KMS-11 (cell line): ENCODE results near the gene ATG14.
"Not testable (repeated sequence)": the region's sequence is repeated elsewhere in the genome, so short reads cannot be mapped to it uniquely, and the experiment has no call there.

Source experiments
- H2AFZ ChIP-seq: fragments of 200-600 bp; sonication (generic); 2 replicates; pipeline ENCODE4 v1.6.1; 2016; ENCODE audit warnings: antibody characterized with exemption, mixed run types, low read depth
- H3K27ac ChIP-seq: fragments of 200-600 bp; sonication (generic); 2 replicates; pipeline ENCODE4 v1.6.1; 2016; ENCODE audit warnings: mild to moderate bottlenecking, mixed run types
- H3K27me3 ChIP-seq: fragments of 200-600 bp; sonication (generic); 2 replicates; pipeline ENCODE4 v1.6.1; 2017; ENCODE audit warnings: mild to moderate bottlenecking, low read depth, mixed run types, moderate library complexity; ENCODE audit not compliant: insufficient read depth
- H3K36me3 ChIP-seq: fragments of 200-600 bp; sonication (generic); 2 replicates; pipeline ENCODE4 v1.6.1; 2017; ENCODE audit warnings: mild to moderate bottlenecking, mixed run types; ENCODE audit not compliant: insufficient read depth
- H3K4me1 ChIP-seq: fragments of 200-600 bp; sonication (generic); 2 replicates; pipeline ENCODE4 v1.6.1; 2016; ENCODE audit warnings: mild to moderate bottlenecking, low read depth, mixed run types; ENCODE audit not compliant: poor library complexity, severe bottlenecking
- H3K4me2 ChIP-seq: fragments of 200-600 bp; sonication (generic); 2 replicates; pipeline ENCODE4 v1.7.0; 2016; ENCODE audit warnings: mild to moderate bottlenecking, mixed run types
- H3K4me3 ChIP-seq: fragments of 200-600 bp; sonication (generic); IDR thresholded peaks from 2 replicates; pipeline ENCODE4 v1.6.1; 2017; ENCODE audit warnings: low read depth, low read length, mixed read lengths; ENCODE audit not compliant: insufficient read depth
- H3K79me2 ChIP-seq: fragments of 200-600 bp; sonication (generic); 2 replicates; pipeline ENCODE4 v1.6.1; 2016; ENCODE audit warnings: low read depth, mixed run types; ENCODE audit not compliant: insufficient read depth
- H3K9ac ChIP-seq: fragments of 200-600 bp; sonication (generic); 2 replicates; pipeline ENCODE4 v1.6.1; 2016; ENCODE audit warnings: mild to moderate bottlenecking, mixed run types
- H4K20me1 ChIP-seq: fragments of 200-600 bp; sonication (generic); 2 replicates; pipeline ENCODE4 v1.6.1; 2016; ENCODE audit warnings: mild to moderate bottlenecking, mixed run types; ENCODE audit not compliant: insufficient read depth
- CTCF ChIP-seq: fragments of 200-600 bp; sonication (generic); conservative IDR thresholded peaks from 2 replicates; pipeline ENCODE4 v1.6.1; 2017; ENCODE audit warnings: low read depth, mild to moderate bottlenecking, antibody characterized with exemption, low read length, moderate library complexity, mixed read lengths

Gene ATG14

GRCh38 chr14:55348766-55349453 lies 62.7 kb downstream of the ATG14 start:
- Histone ChIP-seq H4K20me1 (no peaks in the 10 kb centered on the region), H2AFZ (no peak overlapping the region), H3K4me2 (no peak overlapping the region), H3K27me3 (no peaks in the 10 kb centered on the region), H3K79me2 (no peaks in the 10 kb centered on the region), H3K27ac (no peak overlapping the region), H3K4me1 (no peaks in the 10 kb centered on the region), H3K4me3 (no peak overlapping the region), H3K9ac (no peak overlapping the region), H3K36me3 (no peaks in the 10 kb centered on the region)
- TF ChIP-seq CTCF: no peak

- Histone ChIP-seq H3K27ac (no peak overlapping the region), H4K20me1 (no peaks in the 10 kb centered on the region), H3K27me3 (no peaks in the 10 kb centered on the region), H2AFZ (no peak overlapping the region), H3K4me2 (no peak overlapping the region), H3K4me1 (no peaks in the 10 kb centered on the region), H3K9ac (no peak overlapping the region), H3K36me3 (no peaks in the 10 kb centered on the region), H3K4me3 (no peak overlapping the region), H3K79me2 (no peaks in the 10 kb centered on the region)
- no peak for TF ChIP-seq CTCF
Measured at GRCh38 chr14:55347748-55348147, 63.9 kb downstream of the ATG14 start.

DNA sequence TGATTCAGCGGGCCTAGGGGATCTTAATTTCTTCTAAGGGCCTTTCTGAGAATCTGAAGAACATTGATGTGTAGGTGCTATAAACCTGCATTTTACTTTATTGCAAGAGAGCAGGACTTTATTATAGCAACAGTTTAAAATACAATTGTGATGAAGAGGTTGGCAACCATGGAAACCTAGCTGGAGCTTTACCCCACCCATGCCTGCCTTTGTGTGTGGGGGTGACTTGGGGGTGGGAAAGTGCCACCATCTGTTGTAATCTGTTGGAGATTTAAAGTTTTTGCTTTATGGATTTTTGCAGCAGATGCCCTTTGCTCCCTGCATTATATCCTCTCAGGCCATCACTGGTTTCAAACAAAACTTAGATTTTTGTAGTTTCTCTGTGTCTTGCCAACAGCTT lies 64.6 kb downstream of the ATG14 start:
- H2AFZ ChIP-seq: no peak overlapping the region
- H3K27me3 ChIP-seq: no peaks in the 10 kb centered on the region
- no peaks in the 10 kb centered on the region for H3K79me2 ChIP-seq
- TF ChIP-seq CTCF: no peak
- H3K36me3 ChIP-seq: no peaks in the 10 kb centered on the region
- no peak overlapping the region for H3K4me3 ChIP-seq
- no peaks in the 10 kb centered on the region for H3K4me1 ChIP-seq
- H3K9ac ChIP-seq: no peak overlapping the region
- no peaks in the 10 kb centered on the region for H4K20me1 ChIP-seq
- no peak overlapping the region for H3K4me2 ChIP-seq
- no peak overlapping the region for H3K27ac ChIP-seq

GRCh38 chr14:55344582-55345163 lies 67.0 kb downstream of the ATG14 start:
- not testable (repeated sequence) for H3K79me2 ChIP-seq, H3K27me3 ChIP-seq, H3K4me3 ChIP-seq, H3K4me1 ChIP-seq, H4K20me1 ChIP-seq, H3K27ac ChIP-seq, H3K4me2 ChIP-seq, H2AFZ ChIP-seq, H3K9ac ChIP-seq, H3K36me3 ChIP-seq

- no peak overlapping the region for H3K27ac ChIP-seq
- TF ChIP-seq CTCF: no peak
- no peak overlapping the region for H3K4me2 ChIP-seq
- no peak overlapping the region for H2AFZ ChIP-seq
- H3K4me1 ChIP-seq: peaks cover 15% of the 10 kb centered on the region
- no peak overlapping the region for H3K4me3 ChIP-seq
- H3K36me3 ChIP-seq: no peaks in the 10 kb centered on the region
- no peaks in the 10 kb centered on the region for H3K79me2 ChIP-seq
- H3K27me3 ChIP-seq: no peaks in the 10 kb centered on the region
- no peak overlapping the region for H3K9ac ChIP-seq
- no peaks in the 10 kb centered on the region for H4K20me1 ChIP-seq
Measured at GRCh38 chr14:55341781-55342180, 69.8 kb downstream of the ATG14 start.
